HepG2 (cell line): ENCODE data around the gene DNAAF8.

Experiments
- GATAD2A ChIP-seq: IDR thresholded peaks from 2 replicates; pipeline ENCODE4 v1.6.1; 2016
- HNRNPK ChIP-seq: fragments of 200-400 bp; formaldehyde crosslinking; IDR thresholded peaks from 2 replicates; pipeline ENCODE4 v1.6.1; 2018; ENCODE audit warnings: low read length, low read depth, moderate library complexity, mild to moderate bottlenecking; ENCODE audit not compliant: poor library complexity, severe bottlenecking
- POLR2AphosphoS5 ChIP-seq: IDR thresholded peaks from 2 replicates; pipeline ENCODE4 v1.6.1; 2012; ENCODE audit warnings: low read depth, low read length
- TF ChIP-seq, protein P1 (sequence below): sonication (generic); formaldehyde crosslinking; IDR thresholded peaks from 2 replicates; pipeline ENCODE4 v1.5.0; 2020; ENCODE audit warnings: mild to moderate bottlenecking, missing genetic modification reagents, borderline replicate concordance
- TF ChIP-seq, protein P2 (sequence below): sonication (generic); formaldehyde crosslinking; IDR thresholded peaks from 2 replicates; pipeline ENCODE4 v1.5.0; 2020; ENCODE audit warnings: mild to moderate bottlenecking, missing genetic modification reagents, moderate library complexity
- TF ChIP-seq, protein P3 (sequence below): sonication (generic); formaldehyde crosslinking; IDR thresholded peaks from 2 replicates; pipeline ENCODE4 v1.5.0; 2020; ENCODE audit warnings: mild to moderate bottlenecking, missing genetic modification reagents

DNA sequence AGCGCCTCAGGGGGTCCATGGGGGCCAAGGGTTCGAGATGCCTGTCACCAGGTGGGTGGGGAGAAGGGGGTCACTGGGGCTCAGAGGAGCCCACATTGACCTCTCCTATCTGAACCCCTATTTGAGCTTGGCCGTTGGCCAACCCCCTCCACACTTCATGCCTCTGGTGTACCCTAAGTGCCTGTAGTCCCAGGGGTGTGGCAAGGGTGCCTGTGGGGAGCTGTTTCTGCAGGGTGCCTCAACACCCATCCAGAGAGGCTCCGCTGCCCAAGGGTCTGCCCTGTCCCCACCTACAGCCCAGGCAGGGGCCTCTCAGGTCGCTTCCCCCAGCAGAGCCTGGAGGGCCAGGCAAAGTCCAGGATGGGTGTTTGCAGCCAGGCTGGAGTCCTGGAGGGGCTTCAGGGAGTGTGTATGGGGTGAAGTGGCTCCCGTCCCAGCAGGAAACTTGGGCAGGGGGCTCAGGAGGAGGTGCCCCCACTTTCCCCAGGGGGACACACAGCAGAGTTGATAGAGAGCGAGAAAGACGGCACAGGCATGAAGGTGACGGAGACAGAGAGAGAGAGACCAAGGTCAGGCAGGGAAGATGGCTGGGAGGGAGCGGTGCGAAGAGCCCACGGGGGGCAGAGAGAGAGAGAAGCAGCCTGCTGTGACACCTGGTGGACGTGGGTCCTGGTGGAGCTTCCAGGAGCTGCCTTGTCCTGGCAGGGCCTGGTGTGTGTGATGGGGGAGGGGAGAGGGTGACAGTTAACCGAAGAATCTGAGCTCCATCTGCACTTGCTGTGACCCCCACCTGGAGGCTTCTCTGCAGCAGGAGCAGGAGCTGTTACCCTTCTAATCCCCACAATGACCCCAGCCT is 53.5 kb downstream of the DNAAF8 start, which contains the start of gene SEPTIN12:
- TF ChIP-seq GATAD2A (CRISPR knock-in tag), result no peak
- TF ChIP-seq, protein P1, sequence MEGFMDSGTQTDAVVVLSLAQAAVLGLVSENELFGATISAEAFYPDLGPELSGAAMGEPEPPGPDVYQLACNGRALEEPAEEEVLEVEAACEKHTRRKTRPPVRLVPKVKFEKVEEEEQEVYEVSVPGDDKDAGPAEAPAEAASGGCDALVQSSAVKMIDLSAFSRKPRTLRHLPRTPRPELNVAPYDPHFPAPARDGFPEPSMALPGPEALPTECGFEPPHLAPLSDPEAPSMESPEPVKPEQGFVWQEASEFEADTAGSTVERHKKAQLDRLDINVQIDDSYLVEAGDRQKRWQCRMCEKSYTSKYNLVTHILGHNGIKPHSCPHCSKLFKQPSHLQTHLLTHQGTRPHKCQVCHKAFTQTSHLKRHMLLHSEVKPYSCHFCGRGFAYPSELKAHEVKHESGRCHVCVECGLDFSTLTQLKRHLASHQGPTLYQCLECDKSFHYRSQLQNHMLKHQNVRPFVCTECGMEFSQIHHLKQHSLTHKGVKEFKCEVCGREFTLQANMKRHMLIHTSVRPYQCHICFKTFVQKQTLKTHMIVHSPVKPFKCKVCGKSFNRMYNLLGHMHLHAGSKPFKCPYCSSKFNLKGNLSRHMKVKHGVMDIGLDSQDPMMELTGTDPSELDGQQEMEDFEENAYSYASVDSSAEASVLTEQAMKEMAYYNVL (CRISPR knock-in tag), result no peak
- TF ChIP-seq HNRNPK, result no peak
- TF ChIP-seq POLR2AphosphoS5, result no peak
- TF ChIP-seq, protein P2, sequence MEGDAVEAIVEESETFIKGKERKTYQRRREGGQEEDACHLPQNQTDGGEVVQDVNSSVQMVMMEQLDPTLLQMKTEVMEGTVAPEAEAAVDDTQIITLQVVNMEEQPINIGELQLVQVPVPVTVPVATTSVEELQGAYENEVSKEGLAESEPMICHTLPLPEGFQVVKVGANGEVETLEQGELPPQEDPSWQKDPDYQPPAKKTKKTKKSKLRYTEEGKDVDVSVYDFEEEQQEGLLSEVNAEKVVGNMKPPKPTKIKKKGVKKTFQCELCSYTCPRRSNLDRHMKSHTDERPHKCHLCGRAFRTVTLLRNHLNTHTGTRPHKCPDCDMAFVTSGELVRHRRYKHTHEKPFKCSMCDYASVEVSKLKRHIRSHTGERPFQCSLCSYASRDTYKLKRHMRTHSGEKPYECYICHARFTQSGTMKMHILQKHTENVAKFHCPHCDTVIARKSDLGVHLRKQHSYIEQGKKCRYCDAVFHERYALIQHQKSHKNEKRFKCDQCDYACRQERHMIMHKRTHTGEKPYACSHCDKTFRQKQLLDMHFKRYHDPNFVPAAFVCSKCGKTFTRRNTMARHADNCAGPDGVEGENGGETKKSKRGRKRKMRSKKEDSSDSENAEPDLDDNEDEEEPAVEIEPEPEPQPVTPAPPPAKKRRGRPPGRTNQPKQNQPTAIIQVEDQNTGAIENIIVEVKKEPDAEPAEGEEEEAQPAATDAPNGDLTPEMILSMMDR (CRISPR knock-in tag), result no peak; the same call in 1 of the 2 replicates
- TF ChIP-seq, protein P3, sequence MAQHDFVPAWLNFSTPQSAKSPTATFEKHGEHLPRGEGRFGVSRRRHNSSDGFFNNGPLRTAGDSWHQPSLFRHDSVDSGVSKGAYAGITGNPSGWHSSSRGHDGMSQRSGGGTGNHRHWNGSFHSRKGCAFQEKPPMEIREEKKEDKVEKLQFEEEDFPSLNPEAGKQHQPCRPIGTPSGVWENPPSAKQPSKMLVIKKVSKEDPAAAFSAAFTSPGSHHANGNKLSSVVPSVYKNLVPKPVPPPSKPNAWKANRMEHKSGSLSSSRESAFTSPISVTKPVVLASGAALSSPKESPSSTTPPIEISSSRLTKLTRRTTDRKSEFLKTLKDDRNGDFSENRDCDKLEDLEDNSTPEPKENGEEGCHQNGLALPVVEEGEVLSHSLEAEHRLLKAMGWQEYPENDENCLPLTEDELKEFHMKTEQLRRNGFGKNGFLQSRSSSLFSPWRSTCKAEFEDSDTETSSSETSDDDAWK, result no peak
